DMS114 treated with DMSO at 0.1 percent for 48 hours (cell line): ENCODE results near the gene NIT2.
"Not testable (repeated sequence)": the region's sequence is repeated elsewhere in the genome, so short reads cannot be mapped to it uniquely, and the experiment has no call there.

Experiments
- DNase-seq: peaks from one replicate; lab custom pipeline; 2025; ENCODE audit not compliant: unreplicated experiment; lab: John Stamatoyannopoulos, UW

The NIT2 gene

GRCh38 chr3:100336229-100336628 lies 1.7 kb downstream of the NIT2 start:
- DNase-seq: not testable (repeated sequence)

- no peak for DNase-seq
Measured at GRCh38 chr3:100338911-100339310, 4.4 kb downstream of the NIT2 start.

DNA sequence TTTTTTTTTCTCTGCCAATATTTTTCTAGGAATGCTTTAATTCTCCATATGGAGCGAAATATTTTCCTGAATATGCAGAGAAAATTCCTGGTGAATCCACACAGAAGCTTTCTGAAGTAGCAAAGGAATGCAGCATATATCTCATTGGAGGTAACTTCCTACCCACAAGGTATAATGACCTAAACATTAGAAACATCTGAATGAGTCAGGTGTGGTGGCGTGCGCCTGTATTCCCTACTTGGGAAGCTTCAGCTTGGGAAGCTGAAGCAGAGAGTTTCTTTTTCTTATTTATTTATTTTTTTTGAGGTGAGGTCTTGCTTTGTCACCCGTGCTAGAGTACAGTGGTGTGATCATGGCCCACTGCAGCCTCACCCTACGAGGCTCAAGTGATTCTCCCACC lies 5.2 kb downstream of the NIT2 start:
- no peak for DNase-seq

DNA sequence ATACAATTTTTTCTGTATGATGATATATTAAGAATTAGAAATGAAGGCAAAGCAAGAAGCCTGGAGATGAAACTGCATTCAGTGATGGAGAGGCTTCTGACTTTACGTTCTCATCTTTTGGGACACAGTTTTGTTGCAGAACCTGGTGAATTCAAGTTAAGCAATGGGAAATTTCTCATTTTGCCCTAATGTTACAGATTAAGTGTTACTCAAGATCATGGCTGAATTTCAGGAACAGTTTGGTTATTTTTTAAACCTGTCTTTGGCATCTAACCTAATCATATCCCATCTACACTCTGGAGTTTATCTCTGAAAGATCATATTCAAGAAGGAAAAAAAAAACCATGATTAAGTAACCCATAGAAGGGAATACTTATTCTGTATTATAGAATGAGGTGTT lies 6.0 kb downstream of the NIT2 start:
- no peak for DNase-seq

- no peak for DNase-seq
Measured at GRCh38 chr3:100348727-100349126, 14.2 kb downstream of the NIT2 start.

- not testable (repeated sequence) for DNase-seq
Measured at GRCh38 chr3:100351770-100352169, 17.2 kb downstream of the NIT2 start.

- no peak for DNase-seq
Measured at GRCh38 chr3:100352296-100353231, 18.0 kb downstream of the NIT2 start.

- DNase-seq: no peak
Measured at GRCh38 chr3:100354850-100355249, 20.3 kb downstream of the NIT2 start.

GRCh38 chr3:100358413-100358812 lies 23.9 kb downstream of the NIT2 start:
- no peak for DNase-seq

- DNase-seq: no peak
Measured at GRCh38 chr3:100359035-100359434, 24.5 kb downstream of the NIT2 start.

GRCh38 chr3:100360757-100361496 lies 26.4 kb downstream of the NIT2 start:
- no peak for DNase-seq

DNA sequence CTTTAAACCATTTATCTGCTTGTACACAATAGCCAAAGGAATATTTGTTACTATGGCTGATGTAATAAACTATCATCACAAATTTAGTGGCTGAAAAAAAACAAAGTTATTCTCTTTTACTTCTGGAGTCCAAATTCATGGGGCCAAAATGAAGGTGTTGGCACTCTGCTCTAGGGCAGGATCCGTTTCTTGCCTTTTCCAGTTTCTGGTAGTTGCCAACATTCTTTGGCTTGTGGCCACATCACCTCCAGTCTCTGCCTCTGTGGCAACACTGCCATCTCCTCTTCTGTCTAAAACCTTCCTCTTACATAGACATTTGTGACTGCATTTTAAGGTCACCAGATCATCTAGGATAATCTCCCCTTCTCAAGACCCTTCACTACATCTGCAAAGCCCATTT lies 27.3 kb downstream of the NIT2 start:
- no peak for DNase-seq

DNA sequence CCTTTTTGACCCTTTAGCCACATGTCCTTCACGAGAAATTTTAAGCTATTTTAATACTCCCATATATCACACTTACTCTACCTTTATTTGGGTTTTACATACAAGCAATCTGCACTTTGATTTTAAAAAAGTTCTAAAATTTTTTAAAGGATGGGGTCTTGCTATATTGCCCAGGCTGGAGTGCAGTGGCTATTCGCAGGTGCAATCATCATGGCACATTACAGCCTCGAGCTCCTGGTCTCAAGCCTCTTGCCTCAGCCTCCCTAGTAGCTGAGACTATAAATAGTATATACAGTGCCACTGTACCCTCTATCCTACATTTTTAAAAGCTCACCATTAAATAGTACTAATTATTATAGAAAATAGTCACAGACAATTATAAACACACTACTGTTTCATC lies 29.9 kb downstream of the NIT2 start:
- no peak for DNase-seq

GRCh38 chr3:100366424-100366823 lies 31.9 kb downstream of the NIT2 start:
- no peak for DNase-seq

- DNase-seq: no peak
Measured at GRCh38 chr3:100368441-100368840, 33.9 kb downstream of the NIT2 start.

GRCh38 chr3:100370756-100371155 lies 36.2 kb downstream of the NIT2 start:
- no peak for DNase-seq

DNA sequence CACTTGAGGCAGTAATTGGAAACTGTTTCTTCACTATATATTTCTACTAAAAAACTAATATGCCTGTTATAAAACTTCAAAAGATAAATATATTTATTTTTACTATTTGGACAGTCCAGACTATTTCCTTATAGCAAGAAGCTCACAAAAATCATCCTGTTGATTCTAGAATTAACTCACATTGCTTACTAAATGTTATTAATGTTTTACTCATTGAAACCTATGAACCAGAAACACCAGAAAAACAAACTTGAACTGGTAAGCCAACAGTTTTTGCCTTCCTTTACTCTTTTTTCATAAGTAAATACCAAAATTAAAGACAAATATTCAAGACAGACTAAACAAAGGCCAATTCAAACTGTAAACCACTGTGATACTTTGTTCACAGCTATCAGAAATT lies 40.0 kb downstream of the NIT2 start:
- no peak for DNase-seq

DNA sequence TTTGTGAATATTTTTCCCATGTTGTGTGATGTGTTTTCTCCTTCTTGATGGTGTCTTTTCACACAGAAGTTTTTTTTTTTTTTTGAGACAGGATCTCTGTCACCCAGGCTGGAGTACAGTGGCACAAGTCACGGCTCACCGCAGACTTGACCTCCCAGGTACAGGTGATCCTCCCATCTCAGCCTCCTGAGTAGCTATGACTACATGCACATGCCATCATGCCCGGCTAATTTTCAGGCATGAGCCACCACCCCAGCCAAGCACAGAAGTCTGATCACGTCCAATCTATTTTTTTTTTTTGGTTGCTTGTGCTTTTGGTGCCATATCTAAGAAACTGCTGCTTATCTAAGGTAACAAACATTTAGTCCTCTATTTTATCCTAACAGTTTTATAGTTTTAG lies 41.7 kb downstream of the NIT2 start:
- no peak for DNase-seq

DNA sequence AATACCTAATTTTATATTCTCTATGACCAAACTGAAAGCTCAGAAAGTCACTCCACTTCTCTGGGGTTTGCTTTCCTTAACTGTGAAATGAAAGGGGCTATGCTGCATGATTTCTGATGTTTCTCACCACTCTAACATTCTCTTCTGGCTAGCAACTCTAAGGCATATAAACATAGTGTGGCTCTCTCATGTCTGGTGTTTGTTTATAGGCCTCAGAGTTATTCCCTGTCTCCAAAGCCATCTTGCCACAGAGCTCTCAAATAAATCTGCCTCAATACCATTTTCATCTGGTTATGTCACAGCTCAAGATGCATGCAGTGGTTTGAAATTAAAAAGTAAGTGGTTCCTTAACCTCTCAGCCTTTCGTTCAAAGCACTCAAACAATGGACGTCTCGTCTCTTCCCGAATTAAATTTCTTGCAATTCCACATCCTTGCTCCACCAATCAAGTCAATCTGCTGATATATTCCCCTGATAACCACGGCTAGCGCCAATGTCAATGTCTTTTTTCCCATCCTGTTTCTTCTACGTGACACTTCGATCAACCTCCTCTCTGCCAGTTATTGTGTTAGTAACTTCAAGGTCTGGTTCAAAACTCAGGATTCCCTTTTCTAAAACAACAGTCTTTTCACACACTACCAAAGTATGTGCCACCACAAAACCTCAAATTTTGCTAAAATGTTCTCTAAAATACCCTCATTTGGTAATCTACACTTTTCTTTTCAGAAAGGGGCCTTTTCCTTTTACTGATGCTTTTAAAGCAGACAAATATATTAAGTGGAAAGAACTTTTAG lies 50.4 kb downstream of the NIT2 start:
- DNase-seq: no peak

DNA sequence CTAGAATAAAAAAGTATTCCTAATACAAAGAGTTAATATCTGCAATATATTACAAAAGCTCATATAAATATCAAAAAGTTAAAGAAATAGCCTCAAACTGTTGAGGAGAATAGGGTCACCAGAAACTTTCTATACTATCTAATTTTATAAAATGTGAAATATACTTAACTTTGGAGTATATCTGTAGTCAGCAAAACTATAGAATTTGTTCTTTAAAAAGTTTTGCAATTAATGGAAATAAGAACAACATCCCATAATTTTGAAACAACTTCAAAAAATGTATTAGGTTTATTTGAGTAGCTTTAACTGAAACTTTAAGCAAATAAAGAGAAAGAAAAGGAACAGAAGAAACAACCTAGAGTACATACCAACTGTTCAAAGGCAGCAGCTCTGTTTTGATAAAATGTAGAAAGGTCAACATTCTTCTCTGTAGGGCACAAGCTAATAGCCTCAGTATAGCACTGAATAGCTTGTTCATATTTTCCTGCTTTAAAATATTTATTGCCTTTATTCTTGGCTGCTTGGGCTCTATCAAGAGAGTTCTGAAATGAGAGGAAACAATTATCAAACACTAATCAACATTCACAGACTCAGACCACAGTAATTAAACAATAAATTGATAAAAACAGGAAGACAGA lies 52.0 kb downstream of the NIT2 start:
- DNase-seq: no peak

- no peak for DNase-seq
Measured at GRCh38 chr3:100389025-100389424, 54.5 kb downstream of the NIT2 start.
